Measurements from ENCODE around the gene SPESP1.

Gene SPESP1

GRCh38 chr15:68930268-68931022 lies at the start of gene SPESP1:
Gene SPESP1, plus strand, starts transcription at chr15:68930525. Its CDS starts 129 bp downstream, at chr15:68930654.
- peak; percentile 49 for DNase-seq (ENCODE audit: low read depth in 2 of 2)

DNA sequence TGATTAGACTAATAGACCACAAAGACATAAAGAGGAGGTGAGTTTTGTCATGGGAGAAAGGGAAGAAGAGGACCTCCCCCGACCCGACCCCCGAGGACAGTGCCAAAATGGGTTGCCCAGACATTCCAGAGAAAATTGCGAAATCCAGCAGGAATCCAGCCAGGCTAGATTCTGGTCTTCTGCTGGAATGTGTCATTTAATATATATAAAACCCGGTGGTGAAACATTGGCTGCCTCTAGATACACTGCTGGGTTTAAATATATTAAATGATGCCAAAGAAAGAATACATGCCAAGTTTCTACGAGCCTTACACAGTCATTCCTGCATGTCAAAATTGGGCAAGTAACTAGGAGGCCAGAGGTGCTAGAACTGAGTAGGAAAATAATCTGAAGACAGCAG lies 45.3 kb upstream of the SPESP1 start:
- peak; percentile 32 to 34 for DNase-seq (ENCODE audit: low read depth in 2 of 2)

DNA sequence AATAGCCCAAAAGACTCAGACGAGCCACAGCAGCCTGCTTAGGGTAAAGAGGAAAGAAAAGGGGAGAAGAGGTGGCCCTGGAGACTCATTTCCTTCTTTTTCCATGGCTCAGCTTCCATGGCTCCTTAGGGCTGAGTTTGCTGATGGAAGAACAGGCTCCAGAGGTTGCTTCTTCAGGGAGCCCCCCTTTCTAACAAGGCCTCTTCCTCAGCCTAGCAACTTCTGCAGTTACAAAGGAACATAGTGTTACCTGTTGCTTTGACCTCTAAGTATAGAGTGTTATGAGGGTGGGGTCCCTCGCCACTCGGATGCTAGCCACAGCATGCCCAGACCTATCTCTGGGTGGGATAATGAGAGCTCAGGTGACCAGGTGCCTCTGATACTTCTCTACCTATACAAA lies 43.2 kb upstream of the SPESP1 start:
- no peak for DNase-seq (ENCODE audit: low read depth in 2 of 2)

- DNase-seq (ENCODE audit: low read depth in 2 of 2) = no peak
These were observed 42.5 kb upstream of the SPESP1 start for GRCh38 chr15:68887819-68888218.

- no peak for DNase-seq (ENCODE audit: low read depth in 2 of 2)
These were observed 41.9 kb upstream of the SPESP1 start for GRCh38 chr15:68888419-68888818.

- no peak for DNase-seq (ENCODE audit: low read depth in 2 of 2)
These were observed 36.1 kb upstream of the SPESP1 start for GRCh38 chr15:68894208-68894607.

- DNase-seq (ENCODE audit: low read depth in 2 of 2) = no peak
These were observed 34.1 kb upstream of the SPESP1 start for GRCh38 chr15:68896178-68896577.

- DNase-seq (ENCODE audit: low read depth in 2 of 2) = no peak
These were observed 33.3 kb upstream of the SPESP1 start for GRCh38 chr15:68897016-68897415.

DNA sequence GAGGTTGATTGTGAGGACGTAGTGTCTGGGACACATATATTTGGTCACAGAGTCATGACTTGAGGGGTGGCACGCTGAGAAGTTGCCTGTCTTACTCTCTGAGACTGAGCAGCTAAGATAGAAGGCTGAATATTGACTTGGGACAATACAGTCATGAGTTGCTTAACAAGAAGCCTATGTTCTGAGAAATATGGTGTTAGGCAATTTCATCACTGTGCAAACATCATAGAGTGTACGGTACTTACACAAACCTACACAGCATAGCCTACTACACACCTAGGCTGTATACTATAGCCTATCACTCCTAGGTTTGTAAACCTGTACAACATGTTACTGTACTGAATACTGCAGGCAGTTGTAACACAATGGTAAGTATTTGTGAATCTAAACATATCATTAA lies 30.3 kb upstream of the SPESP1 start:
- DNase-seq (ENCODE audit: low read depth in 2 of 2) = no peak

DNA sequence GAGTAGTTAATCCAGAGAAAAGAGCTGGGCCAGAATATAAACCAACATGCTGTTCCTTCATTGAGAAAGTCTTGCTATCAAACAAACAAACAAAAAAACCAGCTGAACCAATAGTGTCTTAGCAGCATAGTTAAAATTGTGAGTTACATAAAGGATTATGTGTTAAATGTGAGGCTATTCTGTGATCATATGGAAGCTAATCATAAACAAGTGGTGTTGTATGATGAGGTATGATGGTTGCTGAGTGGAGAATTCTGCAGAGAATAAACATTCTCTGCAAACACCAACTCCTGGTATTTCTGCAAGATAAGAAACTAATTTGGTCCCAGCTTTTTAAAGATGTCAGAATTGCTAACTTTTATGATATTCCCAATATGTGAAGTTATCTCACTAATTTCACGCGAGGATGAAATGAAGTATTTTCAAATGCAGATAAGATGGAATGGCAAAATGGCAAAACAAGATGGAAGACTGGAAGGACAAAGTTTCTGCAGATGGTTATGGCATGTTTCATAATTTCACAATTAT lies 22.9 kb upstream of the SPESP1 start:
- DNase-seq (ENCODE audit: low read depth in 2 of 2) = no peak

DNA sequence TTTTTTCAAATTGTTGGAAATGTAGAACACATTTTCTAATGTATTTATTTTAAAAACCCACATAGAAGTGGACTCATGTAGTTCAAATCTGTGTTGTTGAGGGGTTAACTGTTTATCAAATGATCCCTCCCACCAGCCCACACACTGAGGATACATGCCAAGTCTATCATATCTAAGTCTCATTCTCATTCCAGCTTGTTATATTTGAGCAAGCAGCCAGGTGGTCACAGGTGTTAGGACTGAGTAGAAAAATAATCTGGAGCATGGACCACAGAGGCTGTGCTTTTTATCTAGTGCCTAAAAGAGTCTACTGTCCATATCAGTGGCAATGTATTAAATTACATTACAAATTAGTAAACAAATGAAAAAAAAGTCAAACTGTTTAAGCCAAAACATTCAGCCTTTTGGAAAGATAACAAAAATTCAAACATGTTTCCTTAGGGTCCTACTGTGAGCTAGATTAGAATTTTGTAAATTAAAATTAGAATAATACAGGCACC lies 20.7 kb upstream of the SPESP1 start:
- no peak for DNase-seq (ENCODE audit: low read depth in 2 of 2)

- no peak for DNase-seq (ENCODE audit: low read depth in 2 of 2)
These were observed 20.0 kb upstream of the SPESP1 start for GRCh38 chr15:68910341-68910740.

DNA sequence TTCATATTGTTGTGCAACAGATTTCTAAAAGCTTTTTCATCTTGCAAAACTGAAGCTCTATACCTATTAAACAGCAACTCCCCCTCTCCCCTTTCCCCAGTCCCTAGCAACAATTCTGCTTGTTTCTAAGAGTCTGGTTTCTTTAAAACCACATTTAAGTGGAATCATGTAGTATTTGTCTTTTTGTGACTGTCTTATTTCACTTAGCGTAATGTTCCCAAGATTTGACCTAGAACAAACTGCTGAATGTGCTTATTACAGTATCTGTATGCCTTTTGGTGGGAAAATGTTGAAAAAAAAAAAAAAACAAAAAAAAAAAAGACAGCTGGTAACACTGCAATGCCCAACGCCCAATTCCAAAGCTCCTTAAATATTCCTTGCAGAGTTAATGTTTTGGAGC lies 19.5 kb upstream of the SPESP1 start:
- no peak for DNase-seq (ENCODE audit: low read depth in 2 of 2)

- no peak for DNase-seq (ENCODE audit: low read depth in 2 of 2)
These were observed 8.4 kb upstream of the SPESP1 start for GRCh38 chr15:68921926-68922325.

DNA sequence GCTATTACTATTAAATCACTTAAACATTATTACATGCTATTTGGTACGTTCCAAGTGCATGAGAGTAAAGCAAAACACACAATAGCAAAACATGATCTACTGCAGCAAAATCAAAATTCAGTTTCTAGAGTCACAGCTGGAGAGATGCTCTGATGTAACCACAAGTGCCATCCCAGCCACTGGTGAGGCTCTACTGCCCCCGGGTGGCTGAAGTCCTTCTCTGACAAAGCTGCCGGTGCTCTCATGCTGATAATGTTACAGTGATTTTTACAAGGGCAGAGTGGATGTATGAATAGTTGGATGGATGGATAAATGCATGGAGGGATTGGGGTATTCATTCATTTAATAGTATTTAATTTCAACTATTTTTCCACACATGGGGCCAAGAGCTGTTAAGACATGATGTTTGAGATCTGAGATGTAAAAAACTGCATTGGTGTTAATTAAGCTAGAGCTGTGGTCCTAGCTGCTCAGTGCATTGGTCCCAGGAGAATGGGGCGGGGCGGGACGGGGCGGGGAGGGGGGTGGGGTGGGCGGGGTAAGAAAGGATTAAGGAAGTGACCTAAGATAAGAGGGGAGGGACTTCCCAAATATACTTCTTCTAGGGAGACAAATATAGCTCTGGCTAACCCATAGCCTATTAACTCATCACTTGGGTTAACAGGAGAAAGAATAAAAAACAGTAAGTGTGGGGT lies 5.3 kb upstream of the SPESP1 start:
- peak; percentile 48 for DNase-seq (ENCODE audit: low read depth in 2 of 2)

DNA sequence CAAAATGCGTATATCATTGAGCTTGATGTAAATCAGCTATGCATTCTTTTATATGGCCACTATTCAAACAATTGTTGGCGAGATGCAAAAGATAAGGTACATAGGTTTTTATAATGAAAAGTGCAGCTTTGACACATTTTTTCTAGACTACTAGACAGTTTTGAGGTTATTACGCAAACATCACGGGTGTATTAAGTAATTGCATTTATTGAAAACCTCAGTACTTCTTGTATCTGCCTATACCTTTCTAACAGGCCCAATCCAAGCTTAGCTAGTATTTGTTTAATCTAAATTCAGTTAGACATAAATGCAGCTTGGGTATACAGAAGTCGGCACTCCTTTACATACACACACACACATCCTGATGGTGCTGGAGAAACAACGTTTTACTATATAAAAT lies 2.7 kb downstream of the SPESP1 start:
- no peak for DNase-seq (ENCODE audit: low read depth in 2 of 2)

GRCh38 chr15:68934341-68934740 lies 4.0 kb downstream of the SPESP1 start:
- DNase-seq (ENCODE audit: low read depth in 2 of 2) = no peak

DNA sequence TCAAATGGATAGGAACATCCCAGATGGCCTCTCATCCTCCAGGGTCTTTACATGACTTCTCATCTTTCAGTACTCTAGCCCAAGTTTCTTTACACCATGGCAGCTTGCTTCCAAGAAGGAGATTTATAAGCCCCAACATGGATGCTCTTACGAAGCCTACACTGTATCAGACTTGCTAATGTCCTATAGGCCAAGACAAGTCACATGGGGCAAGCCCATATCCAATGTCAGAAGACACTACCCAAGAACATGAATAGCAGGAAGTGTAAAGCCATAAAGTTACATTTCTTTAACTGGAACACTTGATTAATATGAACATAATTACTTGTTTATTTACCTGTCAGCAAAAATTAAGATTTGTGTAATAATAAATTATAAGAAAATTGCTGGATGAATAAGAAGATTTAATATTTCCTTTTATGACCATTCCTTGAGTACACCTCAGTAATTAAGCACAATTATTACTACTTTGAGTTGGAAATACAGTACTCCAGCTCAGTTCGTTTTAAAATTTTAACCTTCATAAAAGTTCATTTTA lies 5.1 kb downstream of the SPESP1 start:
- no peak for DNase-seq (ENCODE audit: low read depth in 2 of 2)

DNA sequence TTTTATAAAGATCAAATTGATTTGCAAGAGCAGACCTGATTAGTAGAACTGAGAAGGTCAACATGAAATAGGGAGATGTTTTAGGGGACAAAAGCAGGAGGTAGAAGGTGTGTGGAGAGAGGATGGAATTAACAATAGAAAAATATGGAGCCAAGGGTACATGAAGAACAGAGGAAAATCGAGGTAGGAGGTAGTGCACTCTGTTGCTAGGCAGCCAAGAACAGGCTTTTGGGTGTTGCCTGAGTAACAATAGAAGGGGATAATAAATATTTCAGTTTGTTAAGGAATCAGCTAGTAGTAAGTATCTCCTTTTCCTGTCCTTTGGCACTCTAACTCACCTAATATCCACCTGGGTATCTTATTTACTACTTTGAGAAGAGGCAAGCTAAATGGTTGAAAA lies 9.2 kb downstream of the SPESP1 start:
- no peak for DNase-seq (ENCODE audit: low read depth in 2 of 2)

DNA sequence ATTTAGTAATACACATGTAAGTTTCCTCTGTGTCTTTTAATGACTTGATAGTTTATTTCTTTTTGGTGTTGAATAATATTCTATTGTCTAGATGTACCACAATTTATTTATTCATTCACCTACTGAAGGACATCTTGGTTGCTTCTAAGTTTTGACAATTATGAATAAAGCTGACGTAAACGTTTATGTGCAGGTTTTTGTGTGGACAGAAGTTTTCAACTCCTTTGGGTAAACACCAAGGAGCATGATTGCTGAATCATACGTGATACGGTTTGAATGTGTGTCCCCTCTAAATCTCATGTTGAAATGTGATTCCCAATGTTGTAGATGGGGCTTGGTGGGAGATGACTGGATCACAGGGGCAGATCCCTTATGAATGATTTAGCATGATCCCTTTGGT lies 21.5 kb downstream of the SPESP1 start:
- DNase-seq (ENCODE audit: low read depth in 2 of 2) = no peak

DNA sequence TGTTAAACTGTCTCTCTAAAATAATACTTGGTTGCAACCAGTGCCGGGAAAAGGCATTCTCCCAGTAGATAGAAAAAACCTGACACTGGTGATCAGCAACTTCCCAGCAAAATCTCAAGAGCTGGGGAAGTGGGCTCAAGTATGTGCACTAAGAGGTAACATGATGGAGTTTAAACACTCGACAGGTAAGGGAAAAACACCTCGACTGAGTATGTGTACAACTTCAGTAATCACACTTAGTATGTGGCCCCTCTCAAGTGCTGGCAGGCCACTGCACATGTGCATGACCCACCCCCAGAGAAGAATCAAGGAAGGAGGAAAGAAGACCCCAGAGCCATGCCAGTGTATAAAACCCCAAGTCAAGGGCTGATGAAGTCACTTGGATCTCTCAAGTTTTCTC lies 27.4 kb downstream of the SPESP1 start:
- no peak for DNase-seq (ENCODE audit: low read depth in 2 of 2)

GRCh38 chr15:68958597-68958996 lies 28.3 kb downstream of the SPESP1 start:
- no peak for DNase-seq (ENCODE audit: low read depth in 2 of 2)

DNA sequence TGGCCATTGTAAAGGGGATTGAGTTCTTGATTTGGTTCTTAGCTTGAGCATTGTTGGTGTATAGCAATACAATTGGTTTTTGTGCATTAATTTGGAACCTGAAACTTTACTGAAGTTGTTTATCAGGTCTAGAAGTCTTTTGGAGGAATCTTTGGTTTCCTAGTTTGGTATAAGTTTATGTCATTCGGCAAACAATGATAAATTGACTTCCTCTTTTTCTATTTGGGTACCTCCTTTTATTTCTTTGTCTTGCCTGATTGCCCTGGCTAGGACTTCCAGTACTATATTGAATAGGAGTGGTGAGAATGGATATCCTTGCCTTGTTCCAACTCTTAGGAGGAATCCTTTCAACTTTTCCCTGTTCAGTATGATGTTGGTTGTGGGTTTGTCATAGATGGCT lies 32.1 kb downstream of the SPESP1 start:
- DNase-seq (ENCODE audit: low read depth in 2 of 2) = no peak
